Left lung (tissue), 10 donors: ENCODE results near the gene LAMC1. TPM values are rescaled to one million over a fixed set of nuclear protein-coding genes. Genes with fewer than 3 reads are reported as not detected.

Experiments used
- ATAC-seq: fragments of 200-7000 bp; cut with Tn5 transposase; one replicate; pipeline ENCODE4 v1.9.1; 2020; ENCODE audit warnings: moderate library complexity
- DNase-seq, 4 donors: peaks; one replicate each; pipeline ENCODE4 v3.0.0-alpha.2; 2013 to 2020
- H3K27ac ChIP-seq, 2 donors: fragments of 200-600 bp; sonication (generic) in 1 of 2; one replicate each; pipeline versions ENCODE4 v1.5.0 to v1.8.0; 2020 to 2021
- H3K27me3 ChIP-seq, 2 donors: fragments of 200-600 bp; sonication (generic) in 1 of 2; one replicate each; pipeline versions ENCODE4 v1.5.0 to v1.8.0; 2020 to 2021
- H3K36me3 ChIP-seq, 2 donors: fragments of 200-600 bp; sonication (generic) in 1 of 2; one replicate each; pipeline versions ENCODE4 v1.5.0 to v1.8.0; 2020 to 2021
- H3K4me1 ChIP-seq, 2 donors: fragments of 200-600 bp; one replicate each; pipeline ENCODE4 v1.8.0; 2021
- H3K4me3 ChIP-seq, 2 donors: fragments of 200-600 bp; sonication (generic) in 1 of 2; one replicate each; pipeline versions ENCODE4 v1.5.0 to v1.8.0; 2020 to 2021; ENCODE audit warnings: mild to moderate bottlenecking in 1 of 2
- H3K9me3 ChIP-seq, 2 donors: fragments of 200-600 bp; sonication (generic) in 1 of 2; one replicate each; pipeline versions ENCODE4 v1.5.0 to v1.8.0; 2020 to 2021
- CTCF ChIP-seq, 2 donors: fragments of 200-600 bp; sonication (generic) in 1 of 2; IDR thresholded peaks; one replicate each; pipeline versions ENCODE4 v1.5.0 to v1.8.0; 2021; ENCODE audit warnings: antibody characterized with exemption in 2 of 2
- intact Hi-C, 2 donors: fragments of 100-400 bp; cut with DNase I; formaldehyde crosslinking; loops; one replicate each; pipeline versions ENCODE4 v1.11.2 to v1.14.2; 2022
- polyA plus RNA-seq, 6 donors: library from polyadenylated mRNA; unstranded; fragments of 120-200 nt; gene quantifications; one replicate each; pipeline ENCODE4 v1.2.1, GENCODE V29; 2013; ENCODE audit not compliant: insufficient read length in 6 of 6
- total RNA-seq, 2 donors: library from RNA; stranded (reverse); fragmentation: NEBNext Ultra II Directional; extraction: Animal tissue kit (Norgen Biotek cat#: 25700); gene quantifications; one replicate each; pipeline ENCODE4 v1.2.1, GENCODE V29; 2021
- donor health status: DM: no; HTN: yes; CAD: no.
- donor health status: DM: no; HTN: no; CAD: no.

Gene LAMC1
- total and polyA plus RNA-seq, 8 donors, result 144 to 357 (median 321) TPM

GRCh38 chr1:183194527-183195141, 171.4 kb downstream of the LAMC1 start:
- no peaks in the 10 kb centered on the region for H3K36me3 ChIP-seq
- no peak overlapping the region for H3K4me3 ChIP-seq
- intact Hi-C loops, result no loop called here
- no peak for DNase-seq
- H3K27ac ChIP-seq, result no peak overlapping the region
- no peaks in the 10 kb centered on the region for H3K4me1 ChIP-seq
- no peaks in the 10 kb centered on the region for H3K27me3 ChIP-seq
- TF ChIP-seq CTCF (IDR thresholded peaks at IDR 0.05), result no peak
- H3K9me3 ChIP-seq, result no peaks in the 10 kb centered on the region
- no peak for ATAC-seq

- H3K27ac ChIP-seq, result no peak overlapping the region
- no peak for TF ChIP-seq CTCF (IDR thresholded peaks at IDR 0.05)
- DNase-seq (no peak), ATAC-seq (peak; percentile 17)
- no peaks in the 10 kb centered on the region for H3K27me3 ChIP-seq
- no peaks in the 10 kb centered on the region for H3K36me3 ChIP-seq
- H3K4me3 ChIP-seq, result no peak overlapping the region
- H3K9me3 ChIP-seq, result no peaks in the 10 kb centered on the region
- no peaks in the 10 kb centered on the region for H3K4me1 ChIP-seq
- intact Hi-C loops, result no loop called here
These were observed 171.9 kb downstream of the LAMC1 start for GRCh38 chr1:183195142-183195574.

Other genes starting within 250 kb of the LAMC1 start
- 10 to 100 TPM; 35.2 to 73.5 TPM for gene NPL, start 233.6 kb upstream of the LAMC1 start, total RNA-seq
- 10 to 100 TPM in 1 of 6 donors, 1 to 10 TPM in 5; 6.4 to 10.9 (median 7.6) TPM for gene NPL, start 233.6 kb upstream of the LAMC1 start, polyA plus RNA-seq
- 100 to 1,000 TPM; 109 to 160 TPM for gene DHX9, start 184.1 kb upstream of the LAMC1 start, total RNA-seq
- 100 to 1,000 TPM; 217 to 269 (median 256) TPM for gene DHX9, start 184.1 kb upstream of the LAMC1 start, polyA plus RNA-seq
- gene SHCBP1L, start 70.3 kb upstream of the LAMC1 start, total RNA-seq, result not detected
- gene SHCBP1L, start 70.3 kb upstream of the LAMC1 start, polyA plus RNA-seq, result under 1 TPM; 0.27 to 0.86 (median 0.58) TPM
- 100 to 1,000 TPM in 1 of 2 donors, 10 to 100 TPM in 1; 46.8 to 104 TPM for gene LAMC2, start 162.8 kb downstream of the LAMC1 start, total RNA-seq
- 10 to 100 TPM; 38.1 to 65.1 (median 45.4) TPM for gene LAMC2, start 162.8 kb downstream of the LAMC1 start, polyA plus RNA-seq